NCI-H187 (cell line): Measurements from ENCODE around the gene CDKL5.

Experiments
- DNase-seq, 2 experiments: peaks; one replicate each; lab custom pipeline; 2025; lab: John Stamatoyannopoulos, UW

Gene CDKL5

GRCh38 chrX:18457000-18457399, 31.6 kb downstream of the CDKL5 start:
- DNase-seq: no peak

GRCh38 chrX:18461431-18461830, 36.0 kb downstream of the CDKL5 start:
- DNase-seq: no peak

GRCh38 chrX:18464499-18464898, 39.1 kb downstream of the CDKL5 start:
- DNase-seq: no peak

GRCh38 chrX:18465051-18465450, 39.6 kb downstream of the CDKL5 start:
- no peak for DNase-seq

GRCh38 chrX:18468599-18468998, 43.2 kb downstream of the CDKL5 start:
- no peak for DNase-seq

- DNase-seq: no peak
These were observed 45.9 kb downstream of the CDKL5 start for GRCh38 chrX:18471296-18471695.

GRCh38 chrX:18490806-18491555, 65.6 kb downstream of the CDKL5 start:
- DNase-seq: no peak

- no peak for DNase-seq
These were observed 66.4 kb downstream of the CDKL5 start for GRCh38 chrX:18491587-18492340.

GRCh38 chrX:18534949-18535348, 109.5 kb downstream of the CDKL5 start:
- no peak for DNase-seq

GRCh38 chrX:18537068-18537467, 111.7 kb downstream of the CDKL5 start:
- no peak for DNase-seq

GRCh38 chrX:18537524-18537923, 112.1 kb downstream of the CDKL5 start:
- no peak for DNase-seq

- DNase-seq: no peak
These were observed 116.7 kb downstream of the CDKL5 start for GRCh38 chrX:18542131-18542530.

- no peak for DNase-seq
These were observed 117.5 kb downstream of the CDKL5 start for GRCh38 chrX:18542905-18543304.

GRCh38 chrX:18543738-18544137, 118.3 kb downstream of the CDKL5 start:
- no peak for DNase-seq

- DNase-seq: no peak
These were observed 120.4 kb downstream of the CDKL5 start for GRCh38 chrX:18545771-18546170.

- no peak for DNase-seq
These were observed 123.6 kb downstream of the CDKL5 start for GRCh38 chrX:18548996-18549395.

GRCh38 chrX:18549643-18550042, 124.2 kb downstream of the CDKL5 start:
- DNase-seq: no peak

GRCh38 chrX:18557879-18558278, 132.5 kb downstream of the CDKL5 start:
- no peak for DNase-seq

- no peak for DNase-seq
These were observed 133.4 kb downstream of the CDKL5 start for GRCh38 chrX:18558799-18559198.

GRCh38 chrX:18561020-18561419, 135.6 kb downstream of the CDKL5 start:
- DNase-seq: no peak

- DNase-seq: no peak
These were observed 140.3 kb downstream of the CDKL5 start for GRCh38 chrX:18565727-18566126.

- no peak for DNase-seq
These were observed 141.3 kb downstream of the CDKL5 start for GRCh38 chrX:18566748-18567147.

GRCh38 chrX:18573556-18573955, 148.1 kb downstream of the CDKL5 start:
- no peak for DNase-seq

- no peak for DNase-seq
These were observed 149.2 kb downstream of the CDKL5 start for GRCh38 chrX:18574591-18574990.
